Body of pancreas (tissue), 4 donors: ENCODE data around the gene KERA. TPM values are rescaled to one million over a fixed set of nuclear protein-coding genes. Genes with fewer than 3 reads are reported as not detected.

Experiments used
- ATAC-seq: fragments of 150-250 bp; one replicate; pipeline ENCODE4 v1.9.1; 2016
- DNase-seq, 4 donors: peaks; one replicate each; pipeline ENCODE4 v3.0.0-alpha.2; 2019
- H3K27ac ChIP-seq, 4 donors: fragments of 200-600 bp; sonication (generic); 1 replicate in 3 of 4; 2 replicates in 1 of 4; pipeline versions ENCODE4 v1.5.1 to v1.6.1; 2016 to 2019; ENCODE audit warnings: mild to moderate bottlenecking in 1 of 4, mixed read lengths in 1 of 4, moderate library complexity in 1 of 4
- H3K27me3 ChIP-seq, 2 donors: fragments of 200-600 bp; sonication (generic); one replicate each; pipeline ENCODE4 v1.6.0; 2016; ENCODE audit warnings: mild to moderate bottlenecking in 1 of 2
- H3K36me3 ChIP-seq, 2 donors: fragments of 200-600 bp; sonication (generic); replicated peaks in 1 of 2; 2 replicates each; pipeline ENCODE4 v1.5.1; 2016; ENCODE audit warnings: low read depth in 2 of 2; ENCODE audit not compliant: insufficient read depth in 1 of 2
- H3K4me1 ChIP-seq: fragments of 200-600 bp; sonication (generic); one replicate; pipeline ENCODE4 v1.6.0; 2016
- H3K4me3 ChIP-seq, 2 donors: fragments of 200-600 bp; sonication (generic); 1 replicate in 1 of 2; 2 replicates in 1 of 2; pipeline ENCODE4 v1.5.1; 2016 to 2019
- H3K9me3 ChIP-seq, 3 donors: fragments of 200-600 bp; sonication (generic); 1 replicate in 2 of 3; 2 replicates in 1 of 3; pipeline ENCODE4 v1.5.1; 2016
- CTCF ChIP-seq, 7 experiments: fragments of 450-650 bp in 4 of 7; fragments of 200-600 bp in 3 of 7; sonication (generic) in 3 of 7; IDR thresholded peaks; one replicate each; pipeline ENCODE4 v1.5.1; 2016 to 2019; ENCODE audit warnings: antibody characterized with exemption in 7 of 7
- POLR2A ChIP-seq, 3 donors: fragments of 450-650 bp; IDR thresholded peaks; one replicate each; pipeline ENCODE4 v1.6.1; 2016; ENCODE audit warnings: antibody characterized with exemption in 3 of 3, mild to moderate bottlenecking in 2 of 3
- whole genome bisulfite sequencing, 2 donors: methylation state at CpG; one replicate each; pipeline ENCODE4 v1.1.5; 2017; 5-methylcytosine and 5-hydroxymethylcytosine counted together
- intact Hi-C: fragments of 100-400 bp; cut with DNase I; formaldehyde crosslinking; loops from one replicate; pipeline ENCODE4 v1.15.1; 2023
- total RNA-seq, 2 donors: library from RNA; depleted of rRNA; stranded (reverse); fragments of >200 nt; gene quantifications; one replicate each; pipeline ENCODE4 v1.1.0, GENCODE V29; 2016

KERA gene
- total RNA-seq, 2 donors from 2014 or later: not detected

- intact Hi-C loops: no loop called here
- ATAC-seq: no peak
- H3K4me1 ChIP-seq: no peaks in the 10 kb centered on the region
- no peak for DNase-seq
- no peak overlapping the region for H3K4me3 ChIP-seq
- WGBS, 2 donors: 77 to 79% methylated on average over 2 of the region's 2 CpGs
- no peaks in the 10 kb centered on the region for H3K27me3 ChIP-seq
- no peak overlapping the region for H3K27ac ChIP-seq
- H3K36me3 ChIP-seq: no peaks in the 10 kb centered on the region
- TF ChIP-seq POLR2A (IDR thresholded peaks at IDR 0.05): no peak
- TF ChIP-seq CTCF (IDR thresholded peaks at IDR 0.05): no peak
- H3K9me3 ChIP-seq: no peaks in the 10 kb centered on the region
Observed at GRCh38 chr12:91021076-91021475, 36.7 kb downstream of the KERA start.

DNA sequence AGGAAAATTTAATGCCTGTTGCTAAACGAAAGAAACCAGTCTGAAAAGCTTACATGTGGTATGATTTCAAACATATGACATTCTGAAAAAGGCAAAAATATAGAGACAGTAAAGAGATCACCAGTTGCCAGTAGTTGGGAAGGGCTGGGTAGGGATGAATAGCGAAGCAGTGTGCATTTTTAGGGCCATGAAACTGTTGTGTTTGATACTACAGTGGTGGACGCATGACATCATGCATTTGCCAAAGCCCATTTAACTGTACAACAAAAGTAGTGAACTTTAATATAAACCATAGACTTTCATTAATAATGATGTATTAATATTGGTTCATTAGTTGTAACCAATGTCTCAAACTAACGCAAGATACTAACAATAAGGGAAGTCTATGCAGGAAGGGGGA lies 38.4 kb downstream of the KERA start:
- H3K27ac ChIP-seq: no peak overlapping the region
- ATAC-seq (no peak), DNase-seq (no peak)
- intact Hi-C loops: no loop called here
- no peaks in the 10 kb centered on the region for H3K9me3 ChIP-seq
- TF ChIP-seq POLR2A (IDR thresholded peaks at IDR 0.05) (no peak), CTCF (IDR thresholded peaks at IDR 0.05) (no peak)
- no peaks in the 10 kb centered on the region for H3K27me3 ChIP-seq
- no peaks in the 10 kb centered on the region for H3K4me1 ChIP-seq
- WGBS, 2 donors: 82 to 84% methylated on average over 4 of the region's 4 CpGs
- no peaks in the 10 kb centered on the region for H3K36me3 ChIP-seq
- H3K4me3 ChIP-seq: no peak overlapping the region

DNA sequence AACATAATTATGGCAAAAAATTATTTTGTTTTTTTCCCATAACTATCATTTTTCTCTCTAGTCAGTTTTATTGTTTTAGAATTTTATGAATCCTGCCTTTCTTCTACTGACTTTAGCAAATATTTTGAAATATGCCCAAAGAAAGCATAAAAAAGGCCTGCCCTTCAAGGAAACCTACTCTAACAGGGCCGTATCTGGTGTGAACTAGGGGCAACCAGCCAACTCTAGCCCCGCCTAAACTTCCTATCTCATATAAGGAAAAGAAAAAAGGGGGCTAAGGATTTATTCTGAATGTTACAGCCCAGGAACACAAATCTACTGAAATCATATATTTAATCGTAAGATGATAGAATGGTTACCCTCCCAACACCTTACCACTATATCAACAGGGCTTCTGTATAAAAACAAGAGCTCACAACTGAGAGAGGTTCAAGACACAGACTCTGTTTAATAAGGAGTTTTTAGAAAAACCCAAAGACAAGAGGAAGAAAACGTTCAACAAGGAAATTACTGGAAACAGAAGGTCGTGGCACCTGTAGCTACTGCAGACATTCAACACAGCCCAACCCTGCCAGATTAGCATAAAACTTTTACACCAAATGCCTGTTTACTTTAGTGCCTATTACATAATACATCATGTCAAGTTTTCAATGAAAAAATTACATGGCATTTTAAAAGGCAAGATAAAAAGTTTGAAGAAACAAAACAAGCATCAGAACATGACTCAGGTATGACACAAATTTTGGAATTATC lies 40.1 kb downstream of the KERA start:
- 52 to 53% methylated on average over 5 of the region's 5 CpGs for WGBS, 2 donors

GRCh38 chr12:91017043-91017442 lies 40.8 kb downstream of the KERA start:
- Histone ChIP-seq H3K36me3 (no peaks in the 10 kb centered on the region), H3K4me3 (no peak overlapping the region), H3K4me1 (no peaks in the 10 kb centered on the region), H3K9me3 (no peaks in the 10 kb centered on the region), H3K27ac (no peak overlapping the region), H3K27me3 (no peaks in the 10 kb centered on the region)
- DNase-seq (no peak), ATAC-seq (peak; percentile 47)
- WGBS, 2 donors: 53 to 62% methylated on average over 1 of the region's 1 CpG
- intact Hi-C loops: no loop called here
- TF ChIP-seq POLR2A (IDR thresholded peaks at IDR 0.05) (no peak), CTCF (IDR thresholded peaks at IDR 0.05) (no peak)

More for the DNA sequence above, 40.1 kb downstream of the KERA start:
- ATAC-seq: no peak
- Histone ChIP-seq H3K27me3 (no peaks in the 10 kb centered on the region), H3K4me1 (no peaks in the 10 kb centered on the region), H3K36me3 (no peaks in the 10 kb centered on the region), H3K27ac (no peak overlapping the region), H3K9me3 (no peaks in the 10 kb centered on the region), H3K4me3 (no peak overlapping the region)
- intact Hi-C loops: no loop called here
- no peak for TF ChIP-seq POLR2A (IDR thresholded peaks at IDR 0.05)
- no peak for TF ChIP-seq CTCF (IDR thresholded peaks at IDR 0.05)
- DNase-seq: peak in 1 of 4 donors; percentile 5
